ENCODE measurements around the gene TIGAR. TPM values are rescaled to one million over a fixed set of nuclear protein-coding genes. Genes with fewer than 3 reads are reported as not detected.

TIGAR gene
- polyA plus RNA-seq, 10 donors = 5.3 to 9.3 (median 7.4) TPM

DNA sequence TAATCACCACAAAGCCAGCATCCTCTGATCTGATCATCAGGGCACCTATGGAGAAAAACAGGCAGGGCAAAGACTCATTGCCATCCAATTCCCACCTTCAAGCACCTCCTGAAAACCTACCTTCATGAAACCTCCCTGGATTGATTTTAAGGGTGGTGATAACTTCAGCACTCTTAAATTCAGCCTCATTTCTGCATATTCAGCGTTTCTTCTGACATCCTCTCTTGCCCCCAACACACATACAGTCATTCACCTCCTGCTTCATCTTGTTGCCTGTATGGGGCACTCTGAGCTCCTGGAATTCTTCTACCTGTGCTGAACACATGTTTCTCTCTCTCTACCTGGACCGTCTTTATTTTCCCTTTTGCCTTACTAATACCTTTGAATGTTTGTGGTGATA lies 51.6 kb downstream of the TIGAR start:
- no peak for DNase-seq

DNA sequence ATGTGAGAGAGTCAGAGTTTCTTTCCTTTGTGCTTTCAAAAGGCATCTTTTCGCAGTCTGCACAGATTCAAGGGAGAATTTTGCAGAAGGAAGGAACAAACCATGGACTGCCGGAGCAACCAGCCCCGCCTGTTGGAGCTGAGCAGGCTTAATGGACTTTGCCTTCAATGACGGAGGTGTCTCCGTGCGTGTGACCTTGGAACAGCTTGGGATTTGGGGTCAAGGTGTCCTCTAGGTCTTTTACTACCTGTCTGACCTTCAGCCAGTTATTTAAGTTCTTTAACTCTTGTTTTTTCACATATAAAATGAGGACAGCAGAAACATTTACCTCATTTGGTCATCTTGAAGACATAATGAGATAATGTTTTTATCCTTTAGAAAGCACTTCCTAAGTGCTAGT lies 54.4 kb downstream of the TIGAR start:
- DNase-seq = no peak

- DNase-seq = no peak
These were observed 57.8 kb downstream of the TIGAR start for GRCh38 chr12:4378772-4379171.

DNA sequence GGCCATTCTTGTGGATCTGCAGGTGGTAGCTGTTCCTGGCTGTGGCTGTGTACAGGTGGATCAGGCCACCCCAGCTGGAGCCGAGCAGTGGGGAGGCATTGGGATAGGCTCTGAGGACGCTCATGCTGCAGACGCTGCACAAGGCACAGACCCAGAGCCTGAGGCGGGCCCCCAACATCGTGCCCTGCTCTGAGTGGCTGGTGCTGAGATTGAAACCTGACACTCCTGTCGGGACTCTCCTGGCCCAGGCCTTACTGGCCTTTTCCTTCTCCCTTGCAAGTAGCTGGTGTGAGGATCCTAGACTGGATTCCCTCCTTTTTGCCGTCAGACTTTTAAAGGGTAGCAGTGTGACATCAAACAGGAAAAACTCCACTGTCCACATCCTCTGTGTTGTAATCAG lies 58.4 kb downstream of the TIGAR start, which contains the start of gene FGF23:
Gene FGF23, minus strand, starts transcription at position 308 of the 400 bp plus-strand sequence. Its CDS starts 130 bp downstream, at position 178.
- peak; percentile 11 to 54 (median 40) for DNase-seq

- DNase-seq = no peak
These were observed 59.3 kb downstream of the TIGAR start for GRCh38 chr12:4380332-4380731.

- DNase-seq = no peak
These were observed 62.4 kb downstream of the TIGAR start for GRCh38 chr12:4383304-4383865.

DNA sequence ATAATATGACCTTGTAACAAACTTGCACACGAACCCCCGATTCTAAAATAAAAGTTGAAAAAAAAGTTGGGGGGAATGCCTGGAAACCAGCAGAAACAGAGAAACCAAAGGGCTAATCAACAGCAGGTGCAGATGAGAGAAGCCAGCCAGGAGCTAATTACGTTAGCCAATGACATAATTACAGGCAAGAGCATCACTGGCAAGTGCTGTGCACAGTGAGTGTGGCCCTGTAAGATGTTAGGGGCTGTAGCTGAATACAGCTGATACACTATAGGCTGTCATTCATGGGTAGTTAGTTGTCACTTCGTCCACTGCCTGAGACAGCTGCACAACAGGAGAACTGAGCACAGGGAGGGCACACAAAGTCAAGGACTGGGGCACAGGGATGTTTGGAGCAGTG lies 65.8 kb downstream of the TIGAR start:
- no peak for DNase-seq

- no peak for DNase-seq
These were observed 66.6 kb downstream of the TIGAR start for GRCh38 chr12:4387607-4388006.

- DNase-seq = no peak
These were observed 67.0 kb downstream of the TIGAR start for GRCh38 chr12:4388032-4388431.

DNA sequence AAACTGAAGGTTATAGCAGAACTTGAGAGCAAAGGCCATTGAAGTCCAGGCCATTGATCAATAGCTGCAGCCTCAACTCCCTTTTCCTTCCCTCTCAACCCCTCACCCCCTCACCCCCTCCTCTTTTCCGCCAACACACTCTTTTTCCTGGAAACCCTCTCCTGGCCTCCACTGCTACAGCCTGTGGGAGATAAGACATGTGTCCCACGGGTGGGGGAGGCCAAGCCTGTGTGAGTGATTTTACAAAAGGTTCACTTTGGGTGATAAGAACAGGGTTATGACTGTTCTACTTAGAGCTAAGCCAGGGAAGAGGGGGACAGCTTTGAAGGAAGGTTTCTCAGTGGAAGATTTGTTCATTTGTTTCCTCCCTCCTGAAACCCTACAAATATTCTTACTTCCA lies 67.6 kb downstream of the TIGAR start:
- no peak for DNase-seq

- peak in 1 of 3 donors; percentile 25 for DNase-seq
These were observed 71.3 kb downstream of the TIGAR start for GRCh38 chr12:4392223-4392742.

DNA sequence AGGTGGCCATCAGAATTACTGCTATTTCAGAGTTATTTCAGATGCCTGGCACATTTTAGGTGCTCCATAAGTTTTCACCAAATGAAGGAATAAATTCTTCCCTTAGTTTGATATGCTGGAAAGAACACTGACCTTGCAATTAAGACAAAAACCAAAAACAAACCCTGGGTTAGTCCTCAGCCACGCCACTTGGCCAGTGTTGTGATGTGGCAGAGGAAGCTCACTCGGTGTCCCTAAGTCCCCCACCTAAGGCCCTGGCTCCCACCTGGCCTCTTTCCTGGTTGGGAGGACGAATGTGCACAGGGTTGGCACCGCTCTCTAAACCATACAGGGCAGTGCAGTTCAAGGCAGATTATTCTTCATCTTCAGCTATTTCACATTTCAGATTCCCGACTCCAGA lies 72.2 kb downstream of the TIGAR start:
- DNase-seq = no peak

DNA sequence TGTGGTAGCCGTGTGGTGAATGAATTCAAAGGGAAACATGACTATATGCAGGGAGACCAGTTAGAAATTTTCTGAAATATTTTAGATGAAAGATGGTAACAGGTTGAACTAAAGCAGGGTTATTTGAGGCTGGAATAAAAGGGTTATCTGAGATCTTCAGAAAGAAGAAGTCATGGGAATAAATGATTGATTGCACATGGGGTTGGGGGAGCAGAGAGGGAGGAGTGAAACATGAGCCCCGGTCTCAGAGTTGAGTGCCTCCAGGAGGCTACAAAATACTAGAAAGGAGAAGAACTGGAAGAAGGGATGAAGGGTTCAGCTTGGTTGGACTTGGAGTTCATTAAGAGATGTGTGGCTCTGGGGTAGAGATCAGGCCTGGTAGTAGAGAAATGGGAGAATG lies 74.8 kb downstream of the TIGAR start:
- no peak for DNase-seq

GRCh38 chr12:4401117-4401516 lies 80.1 kb downstream of the TIGAR start:
- DNase-seq = no peak

GRCh38 chr12:4402996-4403395 lies 82.0 kb downstream of the TIGAR start:
- DNase-seq = no peak

Other genes with a start within 250 kb of the TIGAR start
- gene CCND2, start 47.5 kb upstream of the TIGAR start, polyA plus RNA-seq (ENCODE audit: insufficient read length in 10 of 10) = 100 to 1,000 TPM in 5 of 10 donors, 10 to 100 TPM in 5; 74.4 to 129 (median 100) TPM
- under 1 TPM in 7 of 10 donors, not detected in 3; 0.05 to 0.22 (median 0.14) TPM for gene FGF23, start 58.5 kb downstream of the TIGAR start, polyA plus RNA-seq (ENCODE audit: insufficient read length in 10 of 10)
- 10 to 100 TPM; 15.4 to 61.1 (median 30.1) TPM for gene FGF6, start 124.6 kb downstream of the TIGAR start, polyA plus RNA-seq (ENCODE audit: insufficient read length in 10 of 10)
- 10 to 100 TPM in 8 of 10 donors, 1 to 10 TPM in 2; 9.0 to 17.2 (median 11.9) TPM for gene RAD51AP1, start 217.7 kb downstream of the TIGAR start, polyA plus RNA-seq (ENCODE audit: insufficient read length in 10 of 10)
- gene DYRK4, start 241.0 kb downstream of the TIGAR start, polyA plus RNA-seq (ENCODE audit: insufficient read length in 10 of 10) = 10 to 100 TPM; 14.0 to 20.8 (median 18.4) TPM

All from muscle of back (tissue), 11 donors.